HEK293T (cell line): Measurements from ENCODE around the gene PPIP5K1.

ENCODE experiments used
- NFRKB ChIP-seq: fragments of 450-650 bp; IDR thresholded peaks from 2 replicates; pipeline ENCODE4 v1.6.1; 2016; ENCODE audit warnings: mild to moderate bottlenecking, moderate library complexity
- SP1 ChIP-seq: fragments of 450-650 bp; IDR thresholded peaks from 2 replicates; pipeline ENCODE4 v1.6.1; 2017
- TF ChIP-seq, protein P1 (sequence below): fragments of 450-650 bp; IDR thresholded peaks from 2 replicates; pipeline ENCODE4 v1.6.1; 2016

DNA sequence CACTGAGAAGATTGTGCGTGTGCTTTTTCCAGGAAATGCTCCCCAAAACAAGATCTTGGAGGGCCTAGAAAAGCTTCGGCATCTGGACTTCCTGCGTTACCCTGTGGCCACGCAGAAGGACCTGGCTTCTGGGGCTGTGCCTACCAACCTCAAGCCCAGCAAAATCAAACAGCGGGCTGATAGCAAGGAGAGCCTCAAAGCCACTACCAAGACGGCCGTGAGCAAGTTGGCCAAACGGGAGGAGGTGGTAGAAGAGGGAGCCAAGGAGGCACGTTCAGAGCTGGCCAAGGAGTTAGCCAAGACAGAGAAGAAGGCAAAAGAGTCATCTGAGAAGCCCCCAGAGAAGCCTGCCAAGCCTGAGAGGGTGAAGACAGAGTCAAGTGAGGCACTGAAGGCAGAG lies 67.8 kb downstream of the PPIP5K1 start:
- TF ChIP-seq, protein P1, sequence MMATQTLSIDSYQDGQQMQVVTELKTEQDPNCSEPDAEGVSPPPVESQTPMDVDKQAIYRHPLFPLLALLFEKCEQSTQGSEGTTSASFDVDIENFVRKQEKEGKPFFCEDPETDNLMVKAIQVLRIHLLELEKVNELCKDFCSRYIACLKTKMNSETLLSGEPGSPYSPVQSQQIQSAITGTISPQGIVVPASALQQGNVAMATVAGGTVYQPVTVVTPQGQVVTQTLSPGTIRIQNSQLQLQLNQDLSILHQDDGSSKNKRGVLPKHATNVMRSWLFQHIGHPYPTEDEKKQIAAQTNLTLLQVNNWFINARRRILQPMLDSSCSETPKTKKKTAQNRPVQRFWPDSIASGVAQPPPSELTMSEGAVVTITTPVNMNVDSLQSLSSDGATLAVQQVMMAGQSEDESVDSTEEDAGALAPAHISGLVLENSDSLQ: no peak
- no peak for TF ChIP-seq NFRKB
- TF ChIP-seq SP1: no peak
